GM12872 (cell line): ENCODE results near the gene MATN3.

Experiments used
- TF ChIP-seq, protein P1 (sequence below): IDR thresholded peaks from 3 replicates; pipeline ENCODE4 v1.5.1; 2011; ENCODE audit warnings: low read depth, mild to moderate bottlenecking, low read length, moderate library complexity; ENCODE audit not compliant: insufficient read depth

Gene MATN3

DNA sequence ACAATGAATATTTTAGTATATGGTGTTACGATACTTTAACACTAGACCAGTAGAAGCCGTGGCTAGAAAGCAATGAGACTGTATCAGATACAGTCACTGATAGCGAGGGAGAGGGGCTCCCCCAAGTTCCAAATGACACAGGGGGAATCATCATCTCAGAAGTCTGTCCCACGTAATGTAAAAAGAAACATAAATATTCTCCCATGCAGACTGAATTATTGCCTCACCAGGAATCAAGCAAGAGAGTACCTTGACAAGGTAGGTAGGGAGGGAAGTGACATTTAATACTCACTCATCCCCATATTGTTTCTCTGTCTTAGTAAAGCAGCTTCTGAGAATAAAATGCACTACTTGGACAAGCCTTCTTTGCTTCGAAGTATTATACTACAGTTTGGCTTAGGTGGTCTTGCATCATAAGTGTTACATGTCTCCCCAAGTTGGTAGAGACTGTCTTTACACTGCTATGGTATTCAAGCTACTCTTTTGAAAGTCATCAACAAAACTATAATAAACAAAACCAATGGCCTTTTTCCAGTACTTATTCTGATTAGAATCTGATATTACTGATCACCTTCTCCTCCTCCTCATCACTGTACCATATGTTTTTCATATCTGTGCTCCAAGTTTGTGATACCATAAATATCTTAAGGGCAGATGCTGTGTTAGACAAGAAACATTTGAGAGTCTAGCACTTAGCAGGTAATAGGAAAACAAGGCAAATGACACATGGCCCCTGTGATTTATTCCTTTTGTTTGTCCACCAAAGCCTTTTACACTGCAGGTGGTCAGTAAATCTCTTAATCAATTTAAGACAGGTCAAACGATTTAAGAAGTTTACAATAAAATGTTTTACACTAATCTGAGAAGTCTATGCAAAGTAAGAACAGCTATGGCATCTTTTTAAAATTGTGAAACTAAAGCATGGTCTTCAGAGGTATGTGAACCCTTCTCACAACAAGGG, 36.3 kb upstream of the MATN3 start:
- TF ChIP-seq, protein P1, sequence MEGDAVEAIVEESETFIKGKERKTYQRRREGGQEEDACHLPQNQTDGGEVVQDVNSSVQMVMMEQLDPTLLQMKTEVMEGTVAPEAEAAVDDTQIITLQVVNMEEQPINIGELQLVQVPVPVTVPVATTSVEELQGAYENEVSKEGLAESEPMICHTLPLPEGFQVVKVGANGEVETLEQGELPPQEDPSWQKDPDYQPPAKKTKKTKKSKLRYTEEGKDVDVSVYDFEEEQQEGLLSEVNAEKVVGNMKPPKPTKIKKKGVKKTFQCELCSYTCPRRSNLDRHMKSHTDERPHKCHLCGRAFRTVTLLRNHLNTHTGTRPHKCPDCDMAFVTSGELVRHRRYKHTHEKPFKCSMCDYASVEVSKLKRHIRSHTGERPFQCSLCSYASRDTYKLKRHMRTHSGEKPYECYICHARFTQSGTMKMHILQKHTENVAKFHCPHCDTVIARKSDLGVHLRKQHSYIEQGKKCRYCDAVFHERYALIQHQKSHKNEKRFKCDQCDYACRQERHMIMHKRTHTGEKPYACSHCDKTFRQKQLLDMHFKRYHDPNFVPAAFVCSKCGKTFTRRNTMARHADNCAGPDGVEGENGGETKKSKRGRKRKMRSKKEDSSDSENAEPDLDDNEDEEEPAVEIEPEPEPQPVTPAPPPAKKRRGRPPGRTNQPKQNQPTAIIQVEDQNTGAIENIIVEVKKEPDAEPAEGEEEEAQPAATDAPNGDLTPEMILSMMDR, result no peak

DNA sequence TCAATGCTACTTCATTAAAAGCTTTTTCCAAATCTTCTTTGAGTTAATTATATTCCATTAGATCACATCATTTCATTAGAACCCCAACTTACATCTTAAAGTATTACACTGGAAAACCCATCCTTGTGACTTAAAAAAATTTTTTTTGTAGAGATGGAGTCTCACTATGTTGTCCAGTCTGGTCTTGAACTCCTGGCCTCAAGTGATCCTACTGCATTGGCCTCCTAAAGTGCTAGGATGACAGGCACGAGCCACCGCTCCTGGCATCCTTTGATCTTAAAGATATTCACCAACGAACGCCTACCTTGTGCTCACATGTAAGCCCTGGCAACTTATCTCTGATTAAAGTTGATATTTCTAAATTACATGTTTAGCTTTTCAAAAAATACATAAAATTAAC, 32.3 kb upstream of the MATN3 start:
- TF ChIP-seq, protein P1, result no peak

GRCh38 chr2:20042531-20042930, 30.1 kb upstream of the MATN3 start:
- TF ChIP-seq, protein P1, result no peak

- TF ChIP-seq, protein P1, result no peak
Observed at GRCh38 chr2:20040489-20041172, 28.2 kb upstream of the MATN3 start.

GRCh38 chr2:20037660-20038059, 25.2 kb upstream of the MATN3 start:
- TF ChIP-seq, protein P1, result no peak

- TF ChIP-seq, protein P1, result no peak
Observed at GRCh38 chr2:20035955-20036666, 23.6 kb upstream of the MATN3 start.

- TF ChIP-seq, protein P1, result no peak
Observed at GRCh38 chr2:20034821-20035220, 22.4 kb upstream of the MATN3 start.
